Mucosa of rectum (tissue), 2 donors: ENCODE measurements around the gene USP32.

Experiments
- H3K27ac ChIP-seq, 2 donors: one replicate each; pipeline ENCODE4 v1.7.0; 2013; ENCODE audit warnings: inconsistent platforms in 2 of 2, low read depth in 2 of 2, low read length in 2 of 2
- H3K27me3 ChIP-seq, 2 donors: one replicate each; pipeline ENCODE4 v1.7.0; 2013; ENCODE audit warnings: low read length in 2 of 2; ENCODE audit not compliant: control insufficient read depth in 2 of 2, insufficient read depth in 2 of 2
- H3K36me3 ChIP-seq, 2 donors: one replicate each; pipeline ENCODE4 v1.7.0; 2013; ENCODE audit warnings: low read length in 2 of 2; ENCODE audit not compliant: control insufficient read depth in 2 of 2, insufficient read depth in 2 of 2
- H3K4me1 ChIP-seq, 2 donors: one replicate each; pipeline ENCODE4 v1.7.0; 2013; ENCODE audit warnings: low read length in 2 of 2, mild to moderate bottlenecking in 1 of 2; ENCODE audit not compliant: control insufficient read depth in 2 of 2, insufficient read depth in 2 of 2
- H3K4me3 ChIP-seq, 2 donors: one replicate each; pipeline ENCODE4 v1.7.0; 2013; ENCODE audit warnings: low read length in 2 of 2
- H3K9ac ChIP-seq, 2 donors: one replicate each; pipeline ENCODE4 v1.7.0; 2013; ENCODE audit warnings: low read length in 2 of 2, low read depth in 1 of 2, mild to moderate bottlenecking in 1 of 2
- H3K9me3 ChIP-seq, 2 donors: one replicate each; pipeline ENCODE4 v1.7.0; 2013; ENCODE audit warnings: low read length in 2 of 2; ENCODE audit not compliant: control insufficient read depth in 2 of 2
- donor health status: healthy.
- donor health status: Normal muscosa, but diverticular disease.

Gene USP32

GRCh38 chr17:60129164-60129563 lies 262.8 kb downstream of the USP32 start:
- peaks cover 1 to 2% of the 10 kb centered on the region in 2 donors for H3K27me3 ChIP-seq
- H3K9me3 ChIP-seq, result no peaks in the 10 kb centered on the region
- no peaks in the 10 kb centered on the region for H3K36me3 ChIP-seq
- no peak overlapping the region for H3K9ac ChIP-seq
- no peak overlapping the region for H3K27ac ChIP-seq
- peaks cover 0 to 2% of the 10 kb centered on the region in 2 donors for H3K4me1 ChIP-seq
- no peak overlapping the region for H3K4me3 ChIP-seq
